Measurements from ENCODE around the gene TBX1. TPM values are rescaled to one million over a fixed set of nuclear protein-coding genes. Genes with fewer than 3 reads are reported as not detected.
A peak's percentile ranks its signal among the peaks of the same experiment; 100 is the strongest.

Gene TBX1
- total and polyA plus RNA-seq, 2 experiments from 2014 or later: 0.12 to 0.71 TPM

DNA sequence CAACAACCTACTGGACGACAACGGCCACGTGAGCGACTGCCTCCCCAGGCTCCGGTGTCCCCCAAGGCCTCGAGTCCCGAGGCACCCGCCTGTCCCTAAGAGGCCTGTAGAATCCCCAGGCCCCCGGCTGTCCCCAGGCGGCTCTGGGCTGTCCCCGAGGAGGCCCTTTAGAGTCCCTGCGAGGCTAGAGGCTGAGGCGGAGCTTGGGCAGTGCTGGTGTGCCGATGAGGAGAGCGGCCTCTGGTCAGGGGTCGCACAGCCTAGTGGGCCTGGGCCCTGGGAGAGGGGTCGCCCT, 3.7 kb downstream of the TBX1 start:
- no peak for TF ChIP-seq CTCF (IDR thresholded peaks at IDR 0.05; ENCODE audit: low read depth, low read length)
- Histone ChIP-seq H3K4me1 (ENCODE audit: low read depth) (no peaks in the 10 kb centered on the region), H3K27me3 (peaks cover 97% of the 10 kb centered on the region), H3K9me3 (ENCODE audit: low read depth) (no peaks in the 10 kb centered on the region), H3K36me3 (no peaks in the 10 kb centered on the region), H3K27ac (no peak overlapping the region), H3K4me3 (no peak overlapping the region)
- no peak for DNase-seq (ENCODE audit: low read depth in 1 of 2, low spot score in 1 of 2)

GRCh38 chr22:19764636-19765476, 4.3 kb downstream of the TBX1 start:
- no peak for DNase-seq (ENCODE audit: low read depth in 1 of 2, low spot score in 1 of 2)

GRCh38 chr22:19765477-19766239, 5.1 kb downstream of the TBX1 start:
- TF ChIP-seq CTCF (IDR thresholded peaks at IDR 0.05; ENCODE audit: low read depth, low read length): no peak
- Histone ChIP-seq H3K9me3 (ENCODE audit: low read depth) (no peaks in the 10 kb centered on the region), H3K27me3 (peaks cover 99% of the 10 kb centered on the region), H3K4me3 (no peak overlapping the region), H3K36me3 (no peaks in the 10 kb centered on the region), H3K4me1 (ENCODE audit: low read depth) (no peaks in the 10 kb centered on the region), H3K27ac (no peak overlapping the region)
- peak in 1 of 2 donors; percentile 29 for DNase-seq (ENCODE audit: low read depth in 1 of 2, low spot score in 1 of 2)

More at GRCh38 chr22:19764636-19765476, 4.3 kb downstream of the TBX1 start:
- TF ChIP-seq CTCF (IDR thresholded peaks at IDR 0.05; ENCODE audit: low read depth, low read length): no peak
- no peak overlapping the region for H3K27ac ChIP-seq
- H3K9me3 ChIP-seq (ENCODE audit: low read depth): no peaks in the 10 kb centered on the region
- H3K36me3 ChIP-seq: no peaks in the 10 kb centered on the region
- no peak overlapping the region for H3K4me3 ChIP-seq
- H3K4me1 ChIP-seq (ENCODE audit: low read depth): no peaks in the 10 kb centered on the region
- peaks cover 97% of the 10 kb centered on the region for H3K27me3 ChIP-seq

GRCh38 chr22:19766240-19766510, 5.6 kb downstream of the TBX1 start:
- H3K4me1 ChIP-seq (ENCODE audit: low read depth): no peaks in the 10 kb centered on the region
- H3K27ac ChIP-seq: no peak overlapping the region
- no peak for DNase-seq (ENCODE audit: low read depth in 1 of 2, low spot score in 1 of 2)
- H3K36me3 ChIP-seq: no peaks in the 10 kb centered on the region
- H3K27me3 ChIP-seq: peaks cover 100% of the 10 kb centered on the region
- H3K9me3 ChIP-seq (ENCODE audit: low read depth): no peaks in the 10 kb centered on the region
- peak overlapping the region; percentile 20 for H3K4me3 ChIP-seq
- TF ChIP-seq CTCF (IDR thresholded peaks at IDR 0.05; ENCODE audit: low read depth, low read length): no peak

GRCh38 chr22:19766511-19767426, 6.2 kb downstream of the TBX1 start:
- TF ChIP-seq CTCF (IDR thresholded peaks at IDR 0.05; ENCODE audit: low read depth, low read length): peak; percentile 21
- peak; percentile 22 to 50 for DNase-seq (ENCODE audit: low read depth in 1 of 2, low spot score in 1 of 2)
- Histone ChIP-seq H3K36me3 (no peaks in the 10 kb centered on the region), H3K27me3 (peaks cover 100% of the 10 kb centered on the region), H3K9me3 (ENCODE audit: low read depth) (no peaks in the 10 kb centered on the region), H3K4me1 (ENCODE audit: low read depth) (no peaks in the 10 kb centered on the region), H3K27ac (no peak overlapping the region), H3K4me3 (peak overlapping the region; percentile 20)

Data from cardiac muscle cell (in vitro differentiated cells and primary cell).